GM10248 (cell line): ENCODE measurements around the gene PSIP1.
"Not testable (repeated sequence)": the region's sequence is repeated elsewhere in the genome, so short reads cannot be mapped to it uniquely, and the experiment has no call there.

Source experiments
- CTCF ChIA-PET: fragments of 300-600 bp; sonication (Branson Sonifier 250); formaldehyde crosslinking; extraction: SDS; loops from one replicate; lab custom pipeline; 2021; ENCODE audit warnings: antibody characterized with exemption; lab: Yijun Ruan, JAX
- POLR2A ChIA-PET: fragments of 350-650 bp; sonication (Branson Sonifier 250); formaldehyde crosslinking; extraction: SDS; loops from one replicate; lab custom pipeline; 2020; ENCODE audit warnings: antibody characterized with exemption; lab: Yijun Ruan, JAX
- DNase-seq: peaks from one replicate; pipeline ENCODE4 v3.0.0; 2012; ENCODE audit errors: extremely low spot score
- CTCF ChIP-seq: IDR thresholded peaks from 2 replicates; pipeline ENCODE4 v1.5.1; 2012; ENCODE audit warnings: mild to moderate bottlenecking, low read depth; ENCODE audit errors: extremely low read depth, missing control alignments, control extremely low read depth

PSIP1 gene

DNA sequence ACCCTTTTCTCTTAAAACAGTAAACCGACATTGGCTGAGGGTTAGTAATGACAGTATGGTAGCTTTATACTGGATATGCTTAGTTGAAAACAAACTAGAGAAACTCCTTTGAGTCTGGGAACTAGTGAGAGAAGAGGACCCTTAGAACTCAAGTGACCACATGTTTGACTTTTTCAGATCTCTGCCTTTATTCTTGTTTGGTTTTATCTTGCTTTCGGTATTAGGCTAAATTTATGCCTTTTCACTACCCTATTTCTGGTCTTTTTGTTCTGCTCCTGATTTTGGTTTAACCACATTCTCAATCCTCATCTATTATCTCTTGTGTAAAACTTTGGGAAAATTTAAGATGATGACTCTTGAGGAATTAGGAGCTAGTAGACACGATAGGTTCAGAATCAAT lies 77.1 kb downstream of the PSIP1 start:
- ChIA-PET CTCF (interaction anchor here (0.8 to 1.5 kb wide), 3 partner anchors 9 to 99 kb away, joined by 3 read pairs; no protein-coding TSS in a partner anchor), POLR2A (interaction anchor here (1.4 kb wide), 1 partner anchor 10 kb away, joined by 3 read pairs; the partner anchor contains the start of gene SNAPC3)
- no peak for TF ChIP-seq CTCF
- DNase-seq: no peak

DNA sequence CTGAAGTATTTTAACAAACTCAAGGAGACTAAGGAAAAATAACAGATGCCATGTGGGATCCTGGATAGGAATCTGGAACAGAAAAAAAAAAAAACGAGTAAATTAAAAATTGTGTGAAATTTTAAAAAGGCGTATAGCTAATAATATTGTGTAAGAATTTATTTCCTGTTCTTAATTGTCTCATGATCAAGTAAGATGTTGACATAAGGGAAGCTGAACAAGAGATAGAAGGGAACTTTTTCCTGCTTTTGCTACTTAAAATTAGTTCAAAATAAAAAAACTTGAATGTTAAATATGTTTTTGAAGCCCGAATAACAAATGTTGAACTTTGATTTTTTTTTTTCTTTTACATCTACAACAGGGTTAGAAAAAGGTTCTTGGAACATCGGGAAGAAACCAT lies 77.6 kb downstream of the PSIP1 start:
- CTCF ChIA-PET: interaction anchor here (0.8 to 1.5 kb wide), 4 partner anchors 9 to 120 kb away, joined by 3 read pairs; partner anchors contain the start of gene CCDC171
- POLR2A ChIA-PET: interaction anchor here (1.4 kb wide), 1 partner anchor 10 kb away, joined by 3 read pairs; the partner anchor contains the start of gene SNAPC3
- no peak for TF ChIP-seq CTCF
- DNase-seq: no peak

GRCh38 chr9:15430920-15431844 lies 79.6 kb downstream of the PSIP1 start:
- CTCF ChIA-PET: interaction anchor here (1.1 to 1.6 kb wide), 2 partner anchors 26 to 57 kb away, joined by 3 to 4 read pairs; no protein-coding TSS in a partner anchor
- POLR2A ChIA-PET: no interaction called here
- no peak for TF ChIP-seq CTCF
- no peak for DNase-seq

DNA sequence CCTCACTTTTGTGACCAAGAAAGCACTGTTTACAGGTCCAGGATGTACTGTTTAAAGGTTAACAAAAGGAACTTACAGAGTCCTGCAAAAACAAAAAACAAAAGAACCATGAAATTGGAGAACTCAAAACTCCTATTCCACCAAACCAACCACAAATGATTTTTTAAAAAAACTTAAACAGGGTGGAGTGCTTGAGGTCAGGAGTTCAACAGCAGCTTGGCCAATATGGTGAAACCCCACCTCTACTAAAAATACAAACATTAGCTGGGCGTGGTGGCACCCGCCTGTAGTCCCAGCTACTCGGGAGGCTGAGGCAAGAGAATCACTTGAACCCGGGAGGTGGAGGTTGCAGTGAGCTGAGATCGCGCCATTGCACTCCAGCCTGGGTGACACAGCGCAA lies 83.1 kb downstream of the PSIP1 start:
- CTCF ChIA-PET: interaction anchor here (1.5 kb wide), 1 partner anchor 12 kb away, joined by 3 read pairs; no protein-coding TSS in a partner anchor
- DNase-seq, POLR2A ChIA-PET: not testable (repeated sequence)

DNA sequence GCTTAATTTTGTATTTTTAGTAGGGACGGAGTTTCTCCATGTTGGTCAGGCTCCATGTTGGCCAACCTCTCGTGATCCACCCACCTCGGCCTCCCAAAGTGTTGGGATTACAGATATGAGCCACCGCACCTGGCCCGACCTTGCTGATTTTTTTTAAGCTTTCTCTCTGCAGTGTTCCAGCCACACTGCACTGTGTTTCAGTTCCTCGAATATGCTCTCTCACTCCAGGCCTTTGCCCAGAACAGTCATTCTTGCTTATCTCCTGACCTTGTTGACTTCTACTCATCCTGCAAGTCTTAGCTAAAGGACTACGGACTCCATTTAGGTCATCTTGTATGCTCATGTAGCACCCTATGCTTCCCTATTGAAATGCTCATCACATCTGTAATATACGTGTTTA lies 84.8 kb downstream of the PSIP1 start:
- ChIA-PET CTCF (interaction anchor here (0.7 to 1.2 kb wide), 3 partner anchors 18 to 107 kb away, joined by 3 read pairs; no protein-coding TSS in a partner anchor), POLR2A (interaction anchor here (0.5 kb wide), 1 partner anchor 37 kb away, joined by 5 read pairs; no protein-coding TSS in a partner anchor)
- TF ChIP-seq CTCF: no peak
- DNase-seq: peak; percentile 68

DNA sequence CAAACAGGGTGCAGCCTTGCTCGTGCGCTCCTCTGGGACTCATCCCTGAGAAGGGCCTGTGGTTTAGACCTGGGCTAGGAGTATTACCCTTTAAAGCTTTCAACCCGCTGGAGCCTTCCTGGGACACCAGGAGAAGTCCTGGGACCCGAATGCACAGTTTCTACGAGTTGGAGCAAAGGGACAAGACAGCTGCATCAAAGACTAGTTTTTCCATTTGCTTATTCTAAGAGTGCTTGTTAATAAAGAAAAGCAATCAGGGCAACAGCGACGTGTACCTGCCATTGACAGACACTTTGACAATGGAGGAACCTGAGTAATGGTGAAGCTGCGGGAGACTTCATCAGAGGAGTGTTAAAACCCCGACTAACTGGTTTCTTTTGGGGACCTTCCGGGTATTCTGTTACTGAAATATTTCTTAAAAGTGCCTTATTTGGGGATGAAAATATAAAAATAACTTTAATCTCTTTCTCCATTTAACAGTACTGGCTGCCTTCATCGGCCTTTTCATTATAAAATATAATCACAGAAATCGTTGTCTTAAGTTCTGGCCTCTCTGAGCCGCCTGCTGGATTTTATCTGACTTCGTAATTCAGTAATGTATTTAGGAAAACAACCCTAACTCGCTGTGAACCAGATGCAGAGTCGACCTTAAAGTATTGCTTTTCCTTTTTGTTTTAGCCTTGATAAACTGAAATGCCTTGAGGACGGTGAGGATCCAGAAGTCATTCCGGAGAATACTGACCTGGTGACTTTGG lies 87.4 kb downstream of the PSIP1 start:
- DNase-seq: peak; percentile 33
- POLR2A ChIA-PET: interaction anchor here (1.4 kb wide), 1 partner anchor 10 kb away, joined by 3 read pairs; no protein-coding TSS in a partner anchor
- no peak for TF ChIP-seq CTCF
- CTCF ChIA-PET: interaction anchor here (0.8 to 1.9 kb wide), 4 partner anchors 11 to 213 kb away, joined by 3 to 5 read pairs (median 3); no protein-coding TSS in a partner anchor
